PC-9 (cell line): Measurements from ENCODE around the gene NEDD4. TPM values are rescaled to one million over a fixed set of nuclear protein-coding genes. Genes with fewer than 3 reads are reported as not detected.

ENCODE experiments used
- BruUV-seq: library from RNA; stranded (reverse); fragments of 400-500 nt; replicated peaks from 2 replicates; lab custom pipeline; 2021; lab: Mats Ljungman, UMichigan
- CTCF ChIA-PET: fragments of 300-600 bp; sonication (Branson Sonifier 250); formaldehyde crosslinking; loops from one replicate; lab custom pipeline; 2022; ENCODE audit warnings: antibody characterized with exemption; lab: Charles Lee
- POLR2A ChIA-PET: fragments of 300-600 bp; sonication (Branson Sonifier 250); formaldehyde crosslinking; loops from one replicate; lab custom pipeline; 2022; ENCODE audit warnings: antibody characterized with exemption; ENCODE audit not compliant: unreplicated experiment; lab: Charles Lee
- DNase-seq, 2 experiments: peaks; one replicate each; pipeline versions ENCODE4 v3.0.0 to v3.0.0-alpha.2; 2015 to 2022; ENCODE audit warnings: mixed read lengths in 1 of 2
- H2AFZ ChIP-seq: fragments of 200-600 bp; sonication (generic); 2 replicates; pipeline ENCODE4 v1.8.1; 2017; ENCODE audit warnings: antibody characterized with exemption
- H3F3A ChIP-seq: fragments of 200-600 bp; sonication (generic); 2 replicates; pipeline ENCODE4 v1.8.1; 2017; ENCODE audit warnings: antibody characterized with exemption, mild to moderate bottlenecking, low read depth; ENCODE audit not compliant: insufficient read depth
- H3K27ac ChIP-seq: fragments of 200-600 bp; sonication (generic); 2 replicates; pipeline ENCODE4 v1.6.1; 2016; ENCODE audit warnings: mixed run types
- H3K27me3 ChIP-seq: fragments of 200-600 bp; sonication (generic); 2 replicates; pipeline ENCODE4 v1.6.1; 2016; ENCODE audit warnings: low read depth, mixed run types; ENCODE audit not compliant: insufficient read depth
- H3K36me3 ChIP-seq: fragments of 200-600 bp; sonication (generic); 2 replicates; pipeline ENCODE4 v1.6.1; 2016; ENCODE audit warnings: low read depth, mixed run types
- H3K4me1 ChIP-seq: fragments of 200-600 bp; sonication (generic); replicated peaks from 2 replicates; pipeline ENCODE4 v1.6.1; 2016; ENCODE audit warnings: mixed run types; ENCODE audit not compliant: insufficient read depth
- H3K4me2 ChIP-seq: fragments of 200-600 bp; sonication (generic); 2 replicates; pipeline ENCODE4 v1.6.1; 2017; ENCODE audit warnings: mixed run types
- H3K4me3 ChIP-seq: fragments of 200-600 bp; sonication (generic); 2 replicates; pipeline ENCODE4 v1.6.1; 2016; ENCODE audit warnings: mixed run types
- H3K79me2 ChIP-seq: fragments of 200-600 bp; sonication (generic); 2 replicates; pipeline ENCODE4 v1.6.1; 2017; ENCODE audit warnings: low read depth, mixed run types
- H3K9me2 ChIP-seq: fragments of 200-600 bp; sonication (generic); 2 replicates; pipeline ENCODE4 v1.8.1; 2017; ENCODE audit warnings: mild to moderate bottlenecking; ENCODE audit not compliant: insufficient read depth
- H3K9me3 ChIP-seq: fragments of 200-600 bp; sonication (generic); 2 replicates; pipeline ENCODE4 v1.8.1; 2016; ENCODE audit warnings: low read depth; ENCODE audit not compliant: insufficient read depth
- H4K20me1 ChIP-seq: fragments of 200-600 bp; sonication (generic); 2 replicates; pipeline ENCODE4 v1.8.1; 2017; ENCODE audit not compliant: insufficient read depth
- CTCF ChIP-seq: fragments of 200-600 bp; sonication (generic); conservative IDR thresholded peaks from 2 replicates; pipeline ENCODE4 v1.6.1; 2017; ENCODE audit warnings: mixed run types, antibody characterized with exemption, mild to moderate bottlenecking, moderate library complexity
- EZH2 ChIP-seq: fragments of 200-600 bp; sonication (generic); IDR thresholded peaks from 2 replicates; pipeline ENCODE4 v1.8.0; 2017; ENCODE audit warnings: antibody characterized with exemption, low read depth
- intact Hi-C: fragments of 100-400 bp; cut with micrococcal nuclease; formaldehyde crosslinking; loops from one replicate; pipeline ENCODE4 v1.10.0; 2022; ENCODE audit not compliant: unreplicated experiment
- total RNA-seq: library from RNA; stranded (reverse); gene quantifications from 2 replicates; pipeline ENCODE4 v1.2.3, GENCODE V29; 2021

The NEDD4 gene
- total RNA-seq, 1 experiment from 2014 or later = 24.5 TPM

GRCh38 chr15:55992769-55993110, 672 bp downstream of the NEDD4 start:
- POLR2A ChIA-PET = interaction anchor here (0.5 to 0.6 kb wide), 2 partner anchors 68 to 365 kb away, joined by 3 to 4 read pairs; no protein-coding TSS in a partner anchor
- H3K27ac ChIP-seq = no peak overlapping the region

DNA sequence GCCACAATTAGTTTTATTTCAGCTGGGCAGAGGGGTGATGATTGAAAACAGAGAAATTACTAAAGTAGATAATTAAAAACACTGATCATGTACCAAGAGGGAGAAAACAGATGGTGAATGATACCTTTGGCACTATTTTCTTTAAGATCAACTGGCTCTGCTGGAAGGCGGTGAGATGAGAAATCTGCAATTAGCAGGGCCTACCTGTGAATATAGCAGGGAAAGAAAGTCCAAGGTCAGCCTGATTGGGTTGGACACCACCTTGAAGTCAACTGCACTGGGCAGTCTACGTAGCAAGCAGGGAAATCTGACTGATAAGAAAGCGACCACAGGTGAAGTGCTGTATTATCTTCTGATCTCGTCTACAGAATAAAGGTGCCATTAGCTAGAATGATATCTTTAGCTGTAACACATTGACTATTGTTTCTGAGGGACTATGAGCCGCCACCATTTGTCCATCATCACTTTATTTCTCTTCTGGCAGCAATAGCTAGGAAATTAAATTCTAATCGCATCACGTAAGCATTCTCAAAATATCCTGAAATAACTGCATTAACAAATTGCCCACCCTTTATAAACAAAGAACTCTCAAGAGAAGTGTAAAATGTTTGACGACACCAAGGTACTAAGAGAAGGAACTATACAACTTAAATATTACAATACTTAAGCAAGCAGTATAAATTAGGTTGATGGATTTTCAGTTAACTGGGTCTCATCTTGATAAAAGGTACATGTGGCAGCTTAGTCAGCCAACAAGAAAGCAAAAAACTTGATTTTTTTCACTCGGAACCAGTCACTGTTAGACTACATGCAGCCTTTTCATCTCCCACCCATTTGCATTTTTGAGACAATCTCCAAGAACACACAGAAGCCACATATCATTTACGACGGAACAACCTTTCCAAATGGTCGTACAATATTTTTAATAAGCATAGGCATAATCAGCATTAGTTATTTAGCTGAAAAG, 1.3 kb downstream of the NEDD4 start:
- Histone ChIP-seq H3K9me2 (no peaks in the 10 kb centered on the region), H3K79me2 (peaks cover 8% of the 10 kb centered on the region; the same call in 1 of the 2 replicates), H3K4me1 (peaks cover 9% of the 10 kb centered on the region; the same call in 1 of the 2 replicates), H3K4me2 (peak overlapping the region; percentile 80), H4K20me1 (no peaks in the 10 kb centered on the region), H3F3A (peaks cover 6% of the 10 kb centered on the region; the same call in 1 of the 2 replicates), H3K36me3 (no peaks in the 10 kb centered on the region), H2AFZ (no peak overlapping the region; the same call in 1 of the 2 replicates), H3K9me3 (no peaks in the 10 kb centered on the region), H3K4me3 (peak overlapping the region; percentile 81), H3K27me3 (no peaks in the 10 kb centered on the region), H3K27ac (no peak overlapping the region)
- TF ChIP-seq EZH2 = no peak
- TF ChIP-seq CTCF = no peak
- intact Hi-C loops = loop anchor here (2.0 to 10.0 kb wide), 3 partner anchors 61 to 253 kb away; partner anchors contain the start of gene RFX7
- ChIA-PET POLR2A (interaction anchor here (0.5 to 0.7 kb wide), 3 partner anchors 63 to 365 kb away, joined by 3 to 5 read pairs (median 4); no protein-coding TSS in a partner anchor), CTCF (interaction anchor here (0.5 to 0.9 kb wide), 2 partner anchors 67 to 253 kb away, joined by 3 to 7 read pairs; no protein-coding TSS in a partner anchor)
- DNase-seq = no peak
- BruUV-seq = TSS peak; percentile 31

More at GRCh38 chr15:55992769-55993110, 672 bp downstream of the NEDD4 start:
- peaks cover 7% of the 10 kb centered on the region; the same call in 1 of the 2 replicates for H3F3A ChIP-seq
- no peak for TF ChIP-seq EZH2
- no peak for TF ChIP-seq CTCF
- no peaks in the 10 kb centered on the region for H4K20me1 ChIP-seq
- no peaks in the 10 kb centered on the region for H3K36me3 ChIP-seq
- H3K9me2 ChIP-seq = no peaks in the 10 kb centered on the region
- peak overlapping the region; percentile 80 for H3K4me2 ChIP-seq
- CTCF ChIA-PET = interaction anchor here (0.5 to 0.9 kb wide), 2 partner anchors 66 to 252 kb away, joined by 3 to 7 read pairs; no protein-coding TSS in a partner anchor
- H3K27me3 ChIP-seq = no peaks in the 10 kb centered on the region
- peaks cover 8% of the 10 kb centered on the region; the same call in 1 of the 2 replicates for H3K79me2 ChIP-seq
- intact Hi-C loops = loop anchor here (2.0 to 10.0 kb wide), 3 partner anchors 60 to 252 kb away; partner anchors contain the start of gene RFX7
- no TSS peak for BruUV-seq
- no peak for DNase-seq
- H2AFZ ChIP-seq = peak overlapping the region; percentile 86
- peaks cover 9% of the 10 kb centered on the region; the same call in 1 of the 2 replicates for H3K4me1 ChIP-seq
- H3K9me3 ChIP-seq = no peaks in the 10 kb centered on the region
- peak overlapping the region; percentile 81 for H3K4me3 ChIP-seq

GRCh38 chr15:55990998-55991397, 2.4 kb downstream of the NEDD4 start:
- no peak for DNase-seq
- BruUV-seq = no TSS peak
- Histone ChIP-seq H4K20me1 (no peaks in the 10 kb centered on the region), H2AFZ (no peak overlapping the region), H3K79me2 (peaks cover 8% of the 10 kb centered on the region; the same call in 1 of the 2 replicates), H3K4me1 (peaks cover 9% of the 10 kb centered on the region; the same call in 1 of the 2 replicates), H3K27ac (no peak overlapping the region), H3K36me3 (no peaks in the 10 kb centered on the region), H3K4me2 (no peak overlapping the region), H3K9me3 (no peaks in the 10 kb centered on the region), H3K4me3 (no peak overlapping the region), H3K9me2 (no peaks in the 10 kb centered on the region), H3F3A (peaks cover 6% of the 10 kb centered on the region; the same call in 1 of the 2 replicates), H3K27me3 (no peaks in the 10 kb centered on the region)
- intact Hi-C loops = loop anchor here (5.0 to 10.0 kb wide), 2 partner anchors 106 to 254 kb away; partner anchors contain the start of gene RFX7
- TF ChIP-seq CTCF = no peak
- TF ChIP-seq EZH2 = no peak
- ChIA-PET CTCF (no interaction called here), POLR2A (no interaction called here)
